ENCODE results near the gene FAM32A.

DNA sequence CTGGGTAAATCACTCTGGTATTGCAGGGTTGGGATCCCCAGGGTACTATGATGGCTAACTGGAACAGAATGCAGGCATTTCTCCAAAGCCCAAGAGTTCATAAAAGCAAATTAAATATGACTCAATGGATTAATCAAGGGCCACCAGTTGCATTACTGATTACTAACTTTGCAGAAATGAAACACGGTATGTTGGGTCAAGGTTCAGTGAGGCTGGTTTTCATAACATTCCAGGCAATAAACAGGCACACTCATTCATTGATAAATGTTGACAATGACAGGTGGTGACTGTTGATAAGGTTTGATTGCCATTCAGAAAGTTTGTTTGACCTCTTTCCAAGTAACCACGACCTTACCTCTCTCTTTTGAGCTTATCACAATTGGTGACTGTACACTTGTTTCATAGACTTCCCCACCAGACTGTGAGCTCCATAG lies 12.0 kb downstream of the FAM32A start:
- TF ChIP-seq, protein P1, sequence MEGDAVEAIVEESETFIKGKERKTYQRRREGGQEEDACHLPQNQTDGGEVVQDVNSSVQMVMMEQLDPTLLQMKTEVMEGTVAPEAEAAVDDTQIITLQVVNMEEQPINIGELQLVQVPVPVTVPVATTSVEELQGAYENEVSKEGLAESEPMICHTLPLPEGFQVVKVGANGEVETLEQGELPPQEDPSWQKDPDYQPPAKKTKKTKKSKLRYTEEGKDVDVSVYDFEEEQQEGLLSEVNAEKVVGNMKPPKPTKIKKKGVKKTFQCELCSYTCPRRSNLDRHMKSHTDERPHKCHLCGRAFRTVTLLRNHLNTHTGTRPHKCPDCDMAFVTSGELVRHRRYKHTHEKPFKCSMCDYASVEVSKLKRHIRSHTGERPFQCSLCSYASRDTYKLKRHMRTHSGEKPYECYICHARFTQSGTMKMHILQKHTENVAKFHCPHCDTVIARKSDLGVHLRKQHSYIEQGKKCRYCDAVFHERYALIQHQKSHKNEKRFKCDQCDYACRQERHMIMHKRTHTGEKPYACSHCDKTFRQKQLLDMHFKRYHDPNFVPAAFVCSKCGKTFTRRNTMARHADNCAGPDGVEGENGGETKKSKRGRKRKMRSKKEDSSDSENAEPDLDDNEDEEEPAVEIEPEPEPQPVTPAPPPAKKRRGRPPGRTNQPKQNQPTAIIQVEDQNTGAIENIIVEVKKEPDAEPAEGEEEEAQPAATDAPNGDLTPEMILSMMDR (conservative IDR thresholded peaks at IDR 0.05; ENCODE audit: low read depth, low read length): no peak
- TF ChIP-seq EZH2phosphoT487 (IDR thresholded peaks at IDR 0.05; ENCODE audit: borderline replicate concordance, low read length): no peak
- no peak for TF ChIP-seq EZH2 (IDR thresholded peaks at IDR 0.05; ENCODE audit: low read length, unreplicated experiment)

Measured in PC-3 (cell line).